Smooth muscle cell (in vitro differentiated cells): Measurements from ENCODE around the gene UBQLN1. TPM values are rescaled to one million over a fixed set of nuclear protein-coding genes. Genes with fewer than 3 reads are reported as not detected.
A peak's percentile ranks its signal among the peaks of the same experiment; 100 is the strongest.

ENCODE experiments used
- DNase-seq: peaks from one replicate; lab custom pipeline; 2025; ENCODE audit not compliant: unreplicated experiment; lab: John Stamatoyannopoulos, UW
- H2AFZ ChIP-seq: fragments of 200-600 bp; sonication (generic); 2 replicates; pipeline ENCODE4 v1.6.0; 2016; ENCODE audit warnings: antibody characterized with exemption, low read depth, mild to moderate bottlenecking
- H3F3A ChIP-seq: fragments of 200-600 bp; sonication (generic); 2 replicates; pipeline ENCODE4 v1.6.0; 2017; ENCODE audit warnings: antibody characterized with exemption, low read depth
- H3K27ac ChIP-seq: fragments of 200-600 bp; sonication (generic); 2 replicates; pipeline ENCODE4 v1.5.1; 2016; ENCODE audit warnings: low read depth, mild to moderate bottlenecking
- H3K27me3 ChIP-seq: fragments of 200-600 bp; sonication (generic); 2 replicates; pipeline ENCODE4 v1.6.1; 2016; ENCODE audit warnings: low read depth, mild to moderate bottlenecking
- H3K36me3 ChIP-seq: fragments of 200-600 bp; sonication (generic); 2 replicates; pipeline ENCODE4 v1.5.1; 2016; ENCODE audit warnings: low read depth
- H3K4me1 ChIP-seq: fragments of 200-600 bp; sonication (generic); 2 replicates; pipeline ENCODE4 v1.5.1; 2016; ENCODE audit warnings: low read depth
- H3K4me2 ChIP-seq: fragments of 200-600 bp; sonication (generic); 2 replicates; pipeline ENCODE4 v1.6.0; 2016; ENCODE audit warnings: mild to moderate bottlenecking
- H3K4me3 ChIP-seq: fragments of 200-600 bp; sonication (generic); 2 replicates; pipeline ENCODE4 v1.5.1; 2016; ENCODE audit warnings: mild to moderate bottlenecking
- H3K79me2 ChIP-seq: fragments of 200-600 bp; sonication (generic); 2 replicates; pipeline ENCODE4 v1.6.0; 2016; ENCODE audit warnings: low read depth, mild to moderate bottlenecking
- H3K9ac ChIP-seq: fragments of 200-600 bp; sonication (generic); 2 replicates; pipeline ENCODE4 v1.6.0; 2016; ENCODE audit warnings: low read depth
- H3K9me3 ChIP-seq: fragments of 200-600 bp; sonication (generic); replicated peaks from 2 replicates; pipeline ENCODE4 v1.5.1; 2016; ENCODE audit warnings: low read depth
- H4K20me1 ChIP-seq: fragments of 200-600 bp; sonication (generic); 2 replicates; pipeline ENCODE4 v1.6.0; 2016; ENCODE audit warnings: low read depth
- CTCF ChIP-seq: fragments of 200-600 bp; sonication (generic); IDR thresholded peaks from 2 replicates; pipeline ENCODE4 v1.5.1; 2017; ENCODE audit warnings: borderline replicate concordance, mild to moderate bottlenecking, antibody characterized with exemption; ENCODE audit not compliant: insufficient read depth, poor library complexity, severe bottlenecking
- WGBS: methylation state at CpG from one replicate; pipeline ENCODE4 v1.1.7; 2016; ENCODE audit warnings: low lambda C conversion rate; 5-methylcytosine and 5-hydroxymethylcytosine counted together
- polyA plus RNA-seq: library from polyadenylated mRNA; unstranded; fragments of >200 nt; fragmentation: Nextera tagmentation; extraction: Ambion mirVana; gene quantifications from 2 replicates; pipeline ENCODE4 v1.2.1, GENCODE V29; 2016
- total RNA-seq: library from RNA; depleted of rRNA; stranded (reverse); fragments of >200 nt; gene quantifications from 2 replicates; pipeline ENCODE4 v1.2.3, GENCODE V29; 2014

Gene UBQLN1
- total and polyA plus RNA-seq, 2 experiments from 2014 or later = 36.2 to 116 TPM

- no peaks in the 10 kb centered on the region for H3K9me3 ChIP-seq
- no peaks in the 10 kb centered on the region for H3K27me3 ChIP-seq
- no peak overlapping the region for H2AFZ ChIP-seq
- H3F3A ChIP-seq = no peaks in the 10 kb centered on the region
- peaks cover 9% of the 10 kb centered on the region for H3K36me3 ChIP-seq
- no peaks in the 10 kb centered on the region for H3K4me1 ChIP-seq
- WGBS = 75% methylated on average over 4 of the region's 4 CpGs
- no peak overlapping the region for H3K4me2 ChIP-seq
- no peaks in the 10 kb centered on the region for H4K20me1 ChIP-seq
- H3K27ac ChIP-seq = no peak overlapping the region
- no peak for DNase-seq
- TF ChIP-seq CTCF = no peak
- no peaks in the 10 kb centered on the region for H3K79me2 ChIP-seq
- no peak overlapping the region for H3K4me3 ChIP-seq
- H3K9ac ChIP-seq = no peak overlapping the region
These were observed 58.2 kb downstream of the UBQLN1 start for GRCh38 chr9:83649515-83649914.

- H3K27me3 ChIP-seq = no peaks in the 10 kb centered on the region
- no peaks in the 10 kb centered on the region for H4K20me1 ChIP-seq
- no peaks in the 10 kb centered on the region for H3K9me3 ChIP-seq
- H3K27ac ChIP-seq = no peak overlapping the region
- H3K4me3 ChIP-seq = no peak overlapping the region
- TF ChIP-seq CTCF = peak; percentile 62
- no peaks in the 10 kb centered on the region for H3K79me2 ChIP-seq
- WGBS = 40% methylated on average over 8 of the region's 8 CpGs
- no peak overlapping the region for H2AFZ ChIP-seq
- H3K9ac ChIP-seq = no peak overlapping the region
- H3K4me1 ChIP-seq = no peaks in the 10 kb centered on the region
- no peak for DNase-seq
- H3F3A ChIP-seq = no peaks in the 10 kb centered on the region
- H3K4me2 ChIP-seq = no peak overlapping the region
- H3K36me3 ChIP-seq = peaks cover 9% of the 10 kb centered on the region
These were observed 58.7 kb downstream of the UBQLN1 start for GRCh38 chr9:83649080-83649479.

GRCh38 chr9:83646500-83647239 lies 61.1 kb downstream of the UBQLN1 start:
- no peak overlapping the region for H3K27ac ChIP-seq
- no peaks in the 10 kb centered on the region for H3K4me1 ChIP-seq
- no peaks in the 10 kb centered on the region for H3K27me3 ChIP-seq
- no peak for DNase-seq
- no peaks in the 10 kb centered on the region for H3F3A ChIP-seq
- 94% methylated on average over 6 of the region's 8 CpGs for WGBS
- peaks cover 4% of the 10 kb centered on the region for H3K36me3 ChIP-seq
- H3K9ac ChIP-seq = no peak overlapping the region
- H3K4me2 ChIP-seq = no peak overlapping the region
- TF ChIP-seq CTCF = no peak
- no peak overlapping the region for H2AFZ ChIP-seq
- no peaks in the 10 kb centered on the region for H4K20me1 ChIP-seq
- no peaks in the 10 kb centered on the region for H3K79me2 ChIP-seq
- H3K4me3 ChIP-seq = no peak overlapping the region
- no peaks in the 10 kb centered on the region for H3K9me3 ChIP-seq

- no peaks in the 10 kb centered on the region for H4K20me1 ChIP-seq
- H3K4me2 ChIP-seq = no peak overlapping the region
- no peak for DNase-seq
- no peak overlapping the region for H3K27ac ChIP-seq
- H3K4me3 ChIP-seq = no peak overlapping the region
- H2AFZ ChIP-seq = no peak overlapping the region
- no peak for TF ChIP-seq CTCF
- H3K4me1 ChIP-seq = no peaks in the 10 kb centered on the region
- no peaks in the 10 kb centered on the region for H3K79me2 ChIP-seq
- H3K36me3 ChIP-seq = no peaks in the 10 kb centered on the region
- H3K9me3 ChIP-seq = no peaks in the 10 kb centered on the region
- 95% methylated on average over 4 of the region's 4 CpGs for WGBS
- no peak overlapping the region for H3K9ac ChIP-seq
- no peaks in the 10 kb centered on the region for H3F3A ChIP-seq
- H3K27me3 ChIP-seq = no peaks in the 10 kb centered on the region
These were observed 65.0 kb downstream of the UBQLN1 start for GRCh38 chr9:83642793-83643192.
